Karpas-422 (cell line): ENCODE data around the gene ZMIZ1. TPM values are rescaled to one million over a fixed set of nuclear protein-coding genes. Genes with fewer than 3 reads are reported as not detected.

Experiments
- DNase-seq: peaks from one replicate; pipeline ENCODE4 v3.0.0-alpha.2; 2015
- H2AFZ ChIP-seq: fragments of 200-600 bp; sonication (generic); 2 replicates; pipeline ENCODE4 v1.6.1; 2014; ENCODE audit warnings: antibody characterized with exemption, low read length, mixed read lengths
- H3K27ac ChIP-seq: fragments of 200-600 bp; sonication (generic); 2 replicates; pipeline ENCODE4 v1.5.1; 2014; ENCODE audit warnings: mild to moderate bottlenecking, low read length, moderate library complexity
- H3K27me3 ChIP-seq: fragments of 200-600 bp; sonication (generic); 2 replicates; pipeline ENCODE4 v1.6.1; 2014; ENCODE audit warnings: low read length, mixed read lengths
- H3K36me3 ChIP-seq: fragments of 200-600 bp; sonication (generic); 2 replicates; pipeline ENCODE4 v1.6.1; 2014; ENCODE audit warnings: low read length, mixed read lengths; ENCODE audit not compliant: insufficient read depth
- H3K4me1 ChIP-seq: fragments of 200-600 bp; sonication (generic); 2 replicates; pipeline ENCODE4 v1.6.1; 2014; ENCODE audit warnings: mild to moderate bottlenecking, low read length, mixed read lengths
- H3K4me2 ChIP-seq: fragments of 200-600 bp; sonication (generic); 2 replicates; pipeline ENCODE4 v1.6.1; 2014; ENCODE audit warnings: low read length, low read depth, mild to moderate bottlenecking; ENCODE audit not compliant: poor library complexity, severe bottlenecking
- H3K4me3 ChIP-seq: fragments of 200-600 bp; sonication (generic); 2 replicates; pipeline ENCODE4 v1.5.1; 2014; ENCODE audit warnings: mild to moderate bottlenecking, antibody characterized with exemption, low read length, mixed read lengths
- H3K79me2 ChIP-seq: fragments of 200-600 bp; sonication (generic); 2 replicates; pipeline ENCODE4 v1.6.1; 2014; ENCODE audit warnings: mild to moderate bottlenecking, low read length, mixed read lengths
- H3K9ac ChIP-seq: fragments of 200-600 bp; sonication (generic); 2 replicates; pipeline ENCODE4 v1.6.0; 2014; ENCODE audit warnings: low read length
- H3K9me2 ChIP-seq: fragments of 200-600 bp; sonication (generic), shearing (Covaris generic); replicated peaks from 2 replicates; pipeline ENCODE4 v1.6.0; 2014; ENCODE audit warnings: mild to moderate bottlenecking, low read length, moderate library complexity; ENCODE audit not compliant: insufficient read depth
- H3K9me3 ChIP-seq: fragments of 300-700, 200-600 bp; sonication (generic); 2 replicates; pipeline ENCODE4 v1.6.1; 2014; ENCODE audit warnings: low read length, mixed read lengths
- H4K20me1 ChIP-seq: fragments of 200-600 bp; sonication (generic); 2 replicates; pipeline ENCODE4 v1.6.1; 2014; ENCODE audit warnings: mild to moderate bottlenecking, antibody characterized with exemption, low read length, low read depth; ENCODE audit not compliant: insufficient read depth
- total RNA-seq: library from RNA; depleted of rRNA; stranded (reverse); fragments of >200 nt; shearing (Covaris generic); gene quantifications from 2 replicates; pipeline ENCODE4 v1.2.3, GENCODE V29; 2014; ENCODE audit warnings: low replicate concordance

The ZMIZ1 gene
- total RNA-seq, 1 experiment from 2014 or later: 73.1 TPM

GRCh38 chr10:79350407-79351154, 281.8 kb downstream of the ZMIZ1 start:
- no peak overlapping the region for H3K4me2 ChIP-seq
- H3K79me2 ChIP-seq: peaks cover 24% of the 10 kb centered on the region
- no peaks in the 10 kb centered on the region for H3K27me3 ChIP-seq
- no peaks in the 10 kb centered on the region for H3K9me2 ChIP-seq
- H3K4me1 ChIP-seq: peaks cover 28% of the 10 kb centered on the region
- H3K9ac ChIP-seq: no peak overlapping the region
- DNase-seq: no peak
- H2AFZ ChIP-seq: no peak overlapping the region
- no peak overlapping the region for H3K4me3 ChIP-seq
- no peaks in the 10 kb centered on the region for H3K9me3 ChIP-seq
- H3K36me3 ChIP-seq: peaks cover 57% of the 10 kb centered on the region
- H3K27ac ChIP-seq: no peak overlapping the region
- peaks cover 59% of the 10 kb centered on the region for H4K20me1 ChIP-seq

GRCh38 chr10:79351332-79351731, 282.6 kb downstream of the ZMIZ1 start:
- no peak overlapping the region for H3K27ac ChIP-seq
- no peaks in the 10 kb centered on the region for H3K9me3 ChIP-seq
- peaks cover 57% of the 10 kb centered on the region for H3K36me3 ChIP-seq
- no peaks in the 10 kb centered on the region for H3K9me2 ChIP-seq
- H3K4me2 ChIP-seq: no peak overlapping the region
- no peak for DNase-seq
- H3K4me1 ChIP-seq: peaks cover 28% of the 10 kb centered on the region
- no peak overlapping the region for H3K9ac ChIP-seq
- H3K4me3 ChIP-seq: no peak overlapping the region
- H3K27me3 ChIP-seq: no peaks in the 10 kb centered on the region
- H3K79me2 ChIP-seq: peaks cover 24% of the 10 kb centered on the region
- peaks cover 61% of the 10 kb centered on the region for H4K20me1 ChIP-seq
- H2AFZ ChIP-seq: no peak overlapping the region

DNA sequence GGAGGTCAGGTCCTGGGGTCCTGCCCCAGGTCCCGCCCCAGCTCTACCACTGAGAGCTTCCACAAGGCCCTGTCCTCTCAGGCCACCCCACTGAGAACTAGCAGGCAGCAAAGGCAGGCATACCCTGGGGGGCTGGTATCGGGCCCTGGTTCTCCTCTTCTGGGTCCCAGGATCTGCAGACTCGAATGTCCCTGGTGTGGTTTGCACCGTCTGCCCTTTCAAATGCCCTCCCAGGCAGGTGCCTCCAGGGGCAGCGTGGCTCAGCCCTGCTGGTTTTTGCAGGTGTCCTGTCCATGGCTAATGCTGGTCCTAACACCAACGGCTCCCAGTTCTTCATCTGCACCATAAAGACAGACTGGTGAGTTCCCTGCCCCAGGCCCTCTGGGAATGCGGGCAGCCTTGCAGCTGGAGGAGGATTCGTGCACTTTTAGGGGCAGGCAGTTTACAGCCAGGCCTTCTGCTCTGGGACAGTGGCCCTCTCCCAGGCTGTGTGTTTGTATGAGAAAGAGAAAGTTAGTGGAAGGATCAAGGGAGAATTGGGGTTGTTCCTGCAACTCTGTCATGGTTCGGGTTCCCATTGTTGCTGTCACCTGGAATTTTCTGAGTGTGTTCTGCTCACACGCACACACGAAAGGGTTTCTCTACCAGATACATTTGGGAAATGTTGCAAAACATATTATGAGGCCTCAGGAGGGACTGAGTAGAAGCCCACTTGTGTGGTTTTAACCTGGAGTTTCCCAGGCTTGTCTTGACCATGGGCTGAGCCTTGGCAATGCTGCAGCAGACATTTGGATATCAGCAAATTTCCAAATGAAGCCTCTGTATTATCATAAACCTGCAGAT, 283.5 kb downstream of the ZMIZ1 start:
- no peaks in the 10 kb centered on the region for H3K9me3 ChIP-seq

GRCh38 chr10:79353000-79353406, 284.2 kb downstream of the ZMIZ1 start:
- no peak overlapping the region for H3K27ac ChIP-seq
- peaks cover 17% of the 10 kb centered on the region for H3K79me2 ChIP-seq
- H3K4me1 ChIP-seq: peaks cover 15% of the 10 kb centered on the region
- no peak overlapping the region for H2AFZ ChIP-seq
- no peak for DNase-seq
- H3K9me3 ChIP-seq: no peaks in the 10 kb centered on the region
- peaks cover 57% of the 10 kb centered on the region for H3K36me3 ChIP-seq
- H3K27me3 ChIP-seq: no peaks in the 10 kb centered on the region
- H3K9me2 ChIP-seq: no peaks in the 10 kb centered on the region
- peaks cover 61% of the 10 kb centered on the region for H4K20me1 ChIP-seq
- no peak overlapping the region for H3K4me2 ChIP-seq
- H3K4me3 ChIP-seq: no peak overlapping the region
- no peak overlapping the region for H3K9ac ChIP-seq

More for the DNA sequence above, 283.5 kb downstream of the ZMIZ1 start:
- Histone ChIP-seq H3K79me2 (peaks cover 24% of the 10 kb centered on the region), H2AFZ (no peak overlapping the region), H3K4me3 (no peak overlapping the region), H3K36me3 (peaks cover 57% of the 10 kb centered on the region), H3K4me2 (no peak overlapping the region), H3K4me1 (peaks cover 20% of the 10 kb centered on the region), H4K20me1 (peaks cover 61% of the 10 kb centered on the region), H3K27ac (no peak overlapping the region), H3K9me2 (no peaks in the 10 kb centered on the region), H3K9ac (no peak overlapping the region), H3K27me3 (no peaks in the 10 kb centered on the region)
- DNase-seq: no peak

- H3K36me3 ChIP-seq: peaks cover 54% of the 10 kb centered on the region
- H3K27me3 ChIP-seq: no peaks in the 10 kb centered on the region
- no peak overlapping the region for H3K4me2 ChIP-seq
- H3K4me1 ChIP-seq: peaks cover 13% of the 10 kb centered on the region
- no peaks in the 10 kb centered on the region for H3K9me2 ChIP-seq
- H3K9me3 ChIP-seq: no peaks in the 10 kb centered on the region
- no peak overlapping the region for H3K9ac ChIP-seq
- no peak overlapping the region for H3K4me3 ChIP-seq
- peaks cover 54% of the 10 kb centered on the region for H4K20me1 ChIP-seq
- peaks cover 10% of the 10 kb centered on the region for H3K79me2 ChIP-seq
- H3K27ac ChIP-seq: no peak overlapping the region
- no peak for DNase-seq
- no peak overlapping the region for H2AFZ ChIP-seq
These were observed 285.0 kb downstream of the ZMIZ1 start for GRCh38 chr10:79353726-79354125.

- Histone ChIP-seq H3K27me3 (no peaks in the 10 kb centered on the region), H3K9me3 (no peaks in the 10 kb centered on the region), H4K20me1 (peaks cover 50% of the 10 kb centered on the region), H3K4me1 (peaks cover 13% of the 10 kb centered on the region), H3K9ac (no peak overlapping the region), H3K27ac (no peak overlapping the region), H3K36me3 (peaks cover 50% of the 10 kb centered on the region), H3K4me3 (no peak overlapping the region), H2AFZ (no peak overlapping the region), H3K9me2 (no peaks in the 10 kb centered on the region), H3K79me2 (peaks cover 6% of the 10 kb centered on the region), H3K4me2 (no peak overlapping the region)
- DNase-seq: no peak
These were observed 285.4 kb downstream of the ZMIZ1 start for GRCh38 chr10:79354141-79354540.

DNA sequence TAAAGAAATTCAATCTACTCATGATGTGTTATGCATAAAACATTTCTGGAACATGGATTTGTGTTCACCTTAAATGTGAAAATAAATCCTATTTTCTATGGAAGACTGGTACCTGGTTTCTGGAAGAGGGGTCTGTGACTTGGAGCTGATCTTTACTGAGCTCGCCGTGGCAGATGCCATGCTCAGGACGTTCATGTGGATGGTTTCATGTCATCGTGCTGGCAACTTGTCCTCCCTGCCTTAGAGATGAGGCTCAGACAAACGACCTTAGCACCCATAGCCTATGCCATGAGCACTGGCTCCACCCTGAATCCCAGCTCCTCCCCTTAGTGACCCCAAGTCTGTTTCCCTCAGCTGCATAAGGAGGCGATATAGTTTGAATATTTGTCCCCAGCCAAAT, 285.8 kb downstream of the ZMIZ1 start:
- Histone ChIP-seq H3K27ac (no peak overlapping the region), H4K20me1 (peaks cover 45% of the 10 kb centered on the region), H3K9me2 (no peaks in the 10 kb centered on the region), H3K36me3 (peaks cover 45% of the 10 kb centered on the region), H3K4me1 (peaks cover 9% of the 10 kb centered on the region), H3K4me3 (no peak overlapping the region), H3K79me2 (peaks cover under 1% of the 10 kb centered on the region), H3K4me2 (no peak overlapping the region), H3K27me3 (no peaks in the 10 kb centered on the region), H3K9me3 (no peaks in the 10 kb centered on the region), H2AFZ (no peak overlapping the region), H3K9ac (no peak overlapping the region)
- DNase-seq: no peak

- Histone ChIP-seq H3K27ac (no peak overlapping the region), H3K79me2 (no peaks in the 10 kb centered on the region), H4K20me1 (peaks cover 36% of the 10 kb centered on the region), H3K4me2 (no peak overlapping the region), H3K9ac (no peak overlapping the region), H3K4me3 (no peak overlapping the region), H3K9me3 (no peaks in the 10 kb centered on the region), H2AFZ (no peak overlapping the region), H3K9me2 (no peaks in the 10 kb centered on the region), H3K4me1 (peaks cover 9% of the 10 kb centered on the region), H3K36me3 (peaks cover 37% of the 10 kb centered on the region), H3K27me3 (no peaks in the 10 kb centered on the region)
- DNase-seq: peak; percentile 52
These were observed 286.8 kb downstream of the ZMIZ1 start for GRCh38 chr10:79355420-79356017.
